ENCODE results near the gene ITGB3BP.
"Not testable (repeated sequence)": the region's sequence is repeated elsewhere in the genome, so short reads cannot be mapped to it uniquely, and the experiment has no call there.

The ITGB3BP gene

DNA sequence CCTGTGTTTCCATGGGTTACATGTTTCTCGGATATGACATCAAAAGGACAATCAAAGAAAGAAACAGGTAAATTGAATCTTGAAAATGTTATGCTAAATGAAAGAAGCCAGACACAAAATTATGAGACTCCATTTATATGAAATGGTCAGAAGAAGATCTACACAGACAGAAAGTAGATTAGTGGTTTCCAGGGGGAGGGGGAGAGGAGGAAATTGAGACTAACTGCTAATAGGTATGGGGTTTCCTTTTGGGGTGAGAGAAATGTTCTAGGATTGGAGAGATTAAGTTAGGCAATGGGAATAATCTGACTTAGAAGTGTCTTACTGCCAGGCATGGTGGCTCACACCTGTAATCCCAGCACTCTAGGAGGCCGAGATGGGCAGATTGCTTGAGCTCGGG lies 21.8 kb downstream of the ITGB3BP start:
- DNase-seq, result no peak

DNA sequence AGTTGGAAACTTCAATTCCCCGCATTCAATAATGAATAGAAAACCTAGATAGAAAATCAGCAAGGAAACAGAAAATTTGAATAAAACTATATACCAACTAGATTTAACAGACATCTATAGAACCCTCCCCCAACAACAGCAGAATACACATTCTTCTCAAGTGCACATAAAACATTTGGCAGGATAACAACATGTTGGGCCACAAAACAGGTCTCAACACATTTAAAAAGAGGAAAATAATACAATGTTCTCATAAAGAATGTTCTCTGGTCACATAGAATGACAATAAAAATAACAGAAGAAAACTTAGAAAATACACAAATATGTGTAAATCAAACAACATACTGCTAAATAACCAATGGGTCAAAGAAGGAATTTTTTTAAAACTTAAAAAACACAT lies 24.9 kb downstream of the ITGB3BP start:
- DNase-seq, result no peak

DNA sequence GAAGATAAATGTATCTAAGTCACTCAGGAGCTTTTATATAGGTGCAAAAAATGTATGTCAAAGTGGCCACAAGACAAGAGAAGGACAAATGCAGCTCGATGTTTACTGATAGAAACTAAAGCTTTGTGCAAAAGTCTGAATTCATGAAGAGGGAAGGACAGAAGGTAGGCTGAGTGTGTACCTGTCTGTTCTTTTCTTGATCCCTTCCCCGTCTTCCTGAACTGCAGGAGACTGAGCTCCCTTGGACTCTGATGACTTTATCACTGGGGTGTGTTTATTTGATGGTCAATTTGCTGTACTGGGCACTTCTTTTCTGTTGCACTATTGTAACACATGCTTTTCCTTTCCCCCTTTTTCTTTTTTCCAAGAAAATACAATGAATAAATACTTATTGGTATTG lies 25.4 kb downstream of the ITGB3BP start:
- no peak for DNase-seq

DNA sequence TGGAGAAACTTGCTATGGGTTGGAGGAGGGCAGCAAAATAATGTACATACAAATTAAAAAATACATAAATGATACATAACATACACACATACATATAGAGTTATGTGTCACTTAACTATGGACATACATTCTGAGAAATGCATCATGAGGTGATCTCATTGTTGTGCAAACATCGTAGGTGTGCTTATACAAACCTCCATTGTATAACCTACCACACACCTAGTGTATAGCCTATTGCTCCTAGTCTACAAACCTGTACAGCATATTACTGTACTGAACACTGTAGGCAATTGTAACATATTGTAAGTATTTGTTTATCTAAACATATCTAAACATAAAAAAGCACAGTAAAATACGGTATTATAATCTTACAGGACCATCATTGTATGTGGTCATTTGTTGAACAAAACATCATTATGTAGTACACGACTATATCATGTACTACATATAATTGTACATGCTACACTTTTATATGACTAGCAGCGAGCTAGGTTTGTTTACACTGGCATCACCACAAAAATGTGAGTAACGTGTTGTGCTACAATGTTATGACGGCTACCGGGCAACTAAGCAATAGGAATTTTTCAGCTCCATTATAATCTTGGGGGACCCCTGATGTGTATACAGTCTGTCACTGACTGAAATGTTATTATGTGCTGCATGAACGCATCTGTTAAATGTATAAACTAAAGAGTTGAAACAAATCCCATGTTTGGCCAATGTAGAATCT lies 35.5 kb downstream of the ITGB3BP start:
- peak; percentile 7 for DNase-seq

- DNase-seq, result no peak
Measured at GRCh38 chr1:63486629-63487028, 36.4 kb downstream of the ITGB3BP start.

GRCh38 chr1:63480057-63480456 lies 43.0 kb downstream of the ITGB3BP start:
- DNase-seq, result no peak

DNA sequence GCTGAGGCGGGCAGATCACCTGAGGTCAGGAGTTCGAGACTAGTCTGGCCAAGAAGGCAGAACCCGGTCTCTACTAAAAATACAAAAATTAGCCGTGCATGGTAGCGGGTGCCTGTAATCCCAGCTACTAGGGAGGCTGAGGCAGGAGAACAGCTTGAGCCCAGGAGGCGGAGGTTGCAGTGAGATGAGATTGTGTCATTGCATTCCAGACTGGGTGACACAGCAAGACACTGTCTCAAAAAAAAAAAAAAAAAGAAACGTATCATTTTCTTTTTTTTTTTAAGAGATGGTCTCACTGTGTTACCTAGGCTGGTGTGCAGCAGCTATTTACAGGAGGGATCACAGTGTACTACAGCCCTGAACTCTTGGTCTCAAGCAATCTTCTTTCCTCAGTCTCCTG lies 47.3 kb downstream of the ITGB3BP start:
- no peak for DNase-seq

GRCh38 chr1:63468683-63469082 lies 54.3 kb downstream of the ITGB3BP start:
- not testable (repeated sequence) for DNase-seq

GRCh38 chr1:63466759-63467158 lies 56.3 kb downstream of the ITGB3BP start:
- DNase-seq, result no peak

DNA sequence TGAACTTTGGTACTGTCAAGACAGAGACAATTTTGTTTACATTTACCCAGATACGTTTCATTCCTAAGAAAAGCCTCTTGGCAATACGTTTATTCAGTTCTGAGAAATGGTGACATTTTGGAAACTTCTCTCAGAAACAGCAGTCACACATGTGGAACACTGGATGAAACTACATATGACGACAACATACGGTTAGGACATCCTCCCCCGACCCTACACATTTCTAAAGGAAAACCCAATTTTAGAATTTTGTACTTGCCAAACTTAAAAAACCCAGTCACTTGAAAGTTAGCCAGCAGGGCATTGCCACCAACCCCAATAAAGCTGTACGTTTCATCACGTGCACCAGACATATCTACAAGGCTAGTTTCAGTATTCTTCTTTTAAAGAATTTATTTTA lies 56.8 kb downstream of the ITGB3BP start:
- DNase-seq, result no peak

DNA sequence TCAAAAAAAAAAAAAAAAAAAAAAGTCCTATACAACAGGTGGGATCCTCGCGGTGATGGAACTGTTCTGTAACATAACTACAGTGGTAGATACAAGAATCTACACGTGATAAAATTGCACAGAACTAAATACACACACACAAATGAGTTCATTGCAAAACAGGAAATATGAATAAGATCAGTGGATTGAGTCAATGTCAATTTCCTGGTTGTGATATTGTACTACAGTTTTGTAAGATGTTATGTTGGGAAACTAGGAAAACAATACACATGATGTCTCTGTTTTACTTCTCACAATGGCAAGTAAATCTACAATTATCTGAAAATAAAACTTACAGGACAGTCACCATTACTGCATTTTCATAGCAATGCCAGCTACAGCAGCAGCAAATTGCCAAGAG lies 59.8 kb downstream of the ITGB3BP start:
- DNase-seq, result no peak

GRCh38 chr1:63461661-63462230 lies 61.3 kb downstream of the ITGB3BP start:
- DNase-seq, result no peak

- DNase-seq, result no peak
Measured at GRCh38 chr1:63458750-63459149, 64.3 kb downstream of the ITGB3BP start.

GRCh38 chr1:63454269-63454668 lies 68.8 kb downstream of the ITGB3BP start:
- DNase-seq, result peak; percentile 5

- no peak for DNase-seq
Measured at GRCh38 chr1:63453232-63453631, 69.8 kb downstream of the ITGB3BP start.

GRCh38 chr1:63450416-63450815 lies 72.6 kb downstream of the ITGB3BP start:
- DNase-seq, result no peak

- DNase-seq, result no peak
Measured at GRCh38 chr1:63448731-63449246, 74.2 kb downstream of the ITGB3BP start.

GRCh38 chr1:63442141-63442475 lies 80.9 kb downstream of the ITGB3BP start:
- no peak for DNase-seq

DNA sequence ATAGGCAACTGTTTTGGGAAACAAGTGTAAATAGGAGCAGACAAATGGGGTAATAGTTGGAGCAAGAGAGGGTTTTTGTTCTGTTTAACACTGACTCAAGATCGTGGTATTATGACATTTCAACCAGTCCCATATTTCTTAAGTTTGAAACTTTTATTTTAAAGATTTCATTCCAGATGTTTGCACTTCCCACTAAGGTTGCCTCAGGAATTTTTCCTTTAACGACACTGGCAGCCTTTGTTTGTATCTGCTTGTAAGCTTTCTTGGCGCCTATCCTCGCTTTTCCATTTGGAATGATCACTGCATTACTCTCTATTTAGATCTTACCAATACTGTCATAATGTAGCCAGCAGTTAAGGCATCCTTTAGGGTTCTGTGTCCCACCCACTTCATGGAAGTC lies 87.9 kb downstream of the ITGB3BP start:
- DNase-seq, result no peak

DNA sequence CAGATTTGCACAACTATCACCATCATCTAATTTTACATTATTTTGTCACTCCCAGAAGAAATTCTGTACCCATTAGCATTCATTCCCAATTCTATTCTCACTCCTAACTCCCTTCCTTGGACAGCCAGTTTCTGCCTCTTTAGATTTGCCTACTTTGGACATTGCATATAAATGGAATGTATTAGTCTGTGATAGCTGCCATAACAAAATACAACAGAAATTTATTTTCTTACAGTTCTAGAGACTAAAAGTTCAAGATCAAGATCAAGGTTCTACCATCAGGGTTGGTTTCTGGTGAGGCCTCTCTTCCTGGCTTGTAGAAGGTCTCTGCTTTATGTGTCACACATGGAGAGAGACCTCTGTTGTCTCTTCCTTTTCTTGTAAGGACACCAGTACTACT lies 93.7 kb downstream of the ITGB3BP start:
- no peak for DNase-seq

DNA sequence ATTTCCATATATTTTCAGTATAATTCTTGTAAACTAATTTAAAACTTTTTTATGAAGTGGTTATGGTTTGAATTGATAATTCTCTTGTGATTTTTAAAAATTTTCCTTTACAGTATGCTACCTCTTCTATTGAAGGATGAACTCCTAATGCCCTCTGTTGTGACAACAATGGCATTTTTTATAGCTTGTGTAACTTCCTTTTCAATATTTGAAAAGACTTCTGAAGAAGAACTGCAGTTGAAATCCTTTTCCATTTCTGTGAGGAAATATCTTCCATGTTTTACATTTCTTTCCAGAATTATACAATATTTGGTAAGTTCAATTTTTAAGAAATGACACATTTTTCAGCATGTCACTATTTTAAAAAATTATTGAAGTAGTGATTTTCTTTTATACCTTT lies 94.2 kb downstream of the ITGB3BP start:
- no peak for DNase-seq

DNA sequence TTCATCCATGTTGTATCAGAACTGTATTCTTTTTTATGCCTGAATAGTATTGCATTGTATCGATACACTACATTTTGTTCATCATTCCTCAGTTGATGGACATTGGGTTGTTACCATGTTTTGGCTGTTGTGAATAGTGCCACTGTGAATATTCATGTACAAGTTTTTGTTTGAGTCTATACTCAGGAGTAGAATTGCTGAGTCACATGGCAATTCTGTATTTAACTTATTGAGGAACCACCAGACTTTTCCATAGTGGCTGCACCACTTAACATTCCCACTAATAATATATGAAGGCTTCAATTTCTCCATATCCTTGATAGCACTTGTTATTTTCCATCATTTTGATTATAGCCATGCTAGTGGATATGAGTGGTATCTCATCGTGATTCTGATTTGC lies 99.4 kb downstream of the ITGB3BP start:
- DNase-seq, result no peak

GRCh38 chr1:63420746-63421145 lies 102.3 kb downstream of the ITGB3BP start:
- DNase-seq, result not testable (repeated sequence)

DNA sequence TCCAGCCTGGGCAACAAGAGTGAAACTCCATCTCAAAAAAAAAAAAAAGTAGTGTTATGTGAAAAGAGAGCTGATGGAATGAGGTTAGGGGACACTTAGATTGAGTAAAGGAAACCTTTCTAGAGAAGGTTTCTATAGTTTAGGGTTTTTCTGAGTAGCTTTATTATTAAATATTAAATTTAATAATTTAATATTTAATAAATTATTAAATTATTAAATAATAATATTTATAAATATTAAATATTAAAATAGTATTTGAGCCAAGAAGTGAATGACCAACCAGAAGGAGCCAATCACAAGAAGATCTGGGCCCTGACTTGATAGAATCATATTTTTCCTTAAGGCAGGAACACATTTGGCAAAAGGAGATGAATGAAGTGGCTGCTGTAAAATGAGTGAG lies 104.9 kb downstream of the ITGB3BP start:
- DNase-seq, result no peak
